ENCODE data around the gene ARVCF.

Gene ARVCF

DNA sequence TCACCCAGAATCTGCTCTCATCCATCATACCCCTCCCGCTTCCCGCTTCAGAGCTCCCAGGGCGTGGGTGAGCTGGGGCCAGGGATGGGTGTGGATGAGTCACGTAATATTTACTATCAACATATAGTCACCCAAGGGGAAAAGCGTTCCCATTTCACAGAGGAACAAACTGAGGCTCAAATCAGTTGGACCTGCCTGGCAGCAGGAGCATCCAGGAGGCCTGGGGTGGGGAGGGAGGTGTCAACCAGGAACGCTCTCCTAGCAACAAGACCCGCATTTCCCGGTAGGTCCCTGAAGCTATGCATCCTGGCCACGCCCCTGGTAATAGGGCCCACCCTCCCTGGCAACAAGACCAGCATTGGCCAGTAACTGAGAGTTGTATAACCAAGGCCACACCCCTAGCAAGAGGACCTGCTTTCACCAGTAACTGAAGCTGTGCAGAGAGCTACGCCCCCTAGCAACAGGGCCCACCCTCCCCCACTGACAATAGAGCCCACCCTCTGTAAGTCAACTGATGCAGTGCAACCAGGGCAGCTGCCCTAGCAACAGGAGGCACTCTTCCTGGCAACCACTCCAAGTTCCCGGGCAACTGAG lies 42.3 kb downstream of the ARVCF start:
- DNase-seq (ENCODE audit: low read depth, low spot score): peak; percentile 78

DNA sequence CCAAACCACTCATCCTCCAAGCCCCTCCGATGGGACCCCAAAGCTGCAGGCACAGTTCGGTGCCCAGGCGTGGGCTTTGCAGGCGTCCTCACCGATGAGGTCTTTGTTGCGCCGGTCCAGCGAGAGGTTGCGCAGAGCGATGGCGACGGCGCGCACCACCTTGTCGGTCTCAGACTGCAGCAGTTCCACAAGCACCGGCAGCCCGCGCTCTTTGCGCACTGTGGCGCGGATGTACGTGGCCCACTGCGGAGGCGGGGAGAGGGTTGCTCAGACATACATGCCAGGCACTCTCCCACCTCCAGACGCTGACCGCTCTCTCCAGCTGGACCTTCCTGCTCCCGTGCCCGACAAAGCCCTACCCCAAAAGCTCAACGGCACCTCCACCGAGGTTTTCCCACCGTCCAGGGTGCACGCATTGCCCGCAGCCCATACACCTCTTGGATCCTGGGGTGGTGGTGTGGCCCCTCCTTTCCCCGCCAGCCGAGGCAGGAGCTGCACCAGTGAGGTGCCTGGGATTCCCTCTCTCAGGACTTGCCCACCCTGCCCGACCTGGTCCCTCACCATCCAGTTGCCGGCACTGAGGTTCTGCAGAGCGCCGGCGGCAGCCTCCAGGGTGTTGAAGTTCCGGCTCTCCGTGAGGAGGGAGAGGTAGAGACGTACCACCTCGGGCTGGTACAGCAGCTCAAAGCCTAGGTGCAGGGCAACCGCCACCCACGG lies 42.9 kb downstream of the ARVCF start:
- DNase-seq (ENCODE audit: low read depth, low spot score): no peak

DNA sequence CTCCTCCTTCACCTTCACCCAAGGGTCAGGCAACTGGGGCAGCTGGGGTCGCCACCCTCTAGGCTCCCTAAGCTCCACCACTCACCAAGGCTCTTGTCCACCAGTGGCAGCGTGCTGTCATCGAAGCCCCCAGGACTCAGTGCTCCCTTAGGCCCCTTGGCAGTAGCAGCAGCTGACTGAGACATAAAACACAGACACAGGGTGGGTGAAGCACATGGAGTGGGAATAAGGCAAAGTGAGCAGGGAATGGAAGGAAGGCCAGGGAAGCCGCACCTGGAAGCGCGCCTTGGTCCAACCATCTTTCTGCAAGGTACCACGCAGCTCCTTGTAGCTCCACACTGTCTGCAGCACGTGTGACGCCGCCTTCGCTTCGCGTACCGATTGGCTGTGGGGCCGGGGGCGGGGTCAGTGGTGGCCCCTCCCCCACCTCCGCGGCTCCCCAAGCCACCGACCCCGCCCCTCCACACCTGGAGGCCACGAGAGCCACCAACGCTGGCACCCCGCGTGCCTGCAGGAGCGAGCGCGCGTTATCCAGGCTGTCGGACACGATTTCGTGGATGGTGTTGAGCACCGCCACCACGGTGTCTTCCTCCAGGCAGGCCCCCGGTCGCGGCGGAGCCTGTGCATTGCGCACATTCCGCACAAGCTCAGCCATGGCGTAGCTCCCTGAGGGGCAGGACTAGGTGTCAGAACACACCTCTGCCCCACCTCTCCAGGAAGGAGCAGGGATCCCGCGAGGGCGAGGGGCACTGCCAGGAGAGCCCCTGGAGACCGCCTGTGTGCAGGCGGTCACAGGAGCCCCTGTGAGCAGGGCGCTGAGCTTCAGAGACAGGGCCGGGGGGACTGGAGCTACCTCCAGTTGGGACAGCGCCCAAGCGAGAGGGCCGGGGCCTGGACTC lies 43.7 kb downstream of the ARVCF start:
- DNase-seq (ENCODE audit: low read depth, low spot score): no peak

- DNase-seq (ENCODE audit: low read depth, low spot score): no peak
These were observed 44.4 kb downstream of the ARVCF start for GRCh38 chr22:19972251-19972650.

GRCh38 chr22:19971276-19972124 lies 45.1 kb downstream of the ARVCF start:
- no peak for DNase-seq (ENCODE audit: low read depth, low spot score)

- peak; percentile 78 for DNase-seq (ENCODE audit: low read depth, low spot score)
These were observed 45.9 kb downstream of the ARVCF start for GRCh38 chr22:19970479-19971275.

GRCh38 chr22:19970031-19970478 lies 46.6 kb downstream of the ARVCF start:
- no peak for DNase-seq (ENCODE audit: low read depth, low spot score)

DNA sequence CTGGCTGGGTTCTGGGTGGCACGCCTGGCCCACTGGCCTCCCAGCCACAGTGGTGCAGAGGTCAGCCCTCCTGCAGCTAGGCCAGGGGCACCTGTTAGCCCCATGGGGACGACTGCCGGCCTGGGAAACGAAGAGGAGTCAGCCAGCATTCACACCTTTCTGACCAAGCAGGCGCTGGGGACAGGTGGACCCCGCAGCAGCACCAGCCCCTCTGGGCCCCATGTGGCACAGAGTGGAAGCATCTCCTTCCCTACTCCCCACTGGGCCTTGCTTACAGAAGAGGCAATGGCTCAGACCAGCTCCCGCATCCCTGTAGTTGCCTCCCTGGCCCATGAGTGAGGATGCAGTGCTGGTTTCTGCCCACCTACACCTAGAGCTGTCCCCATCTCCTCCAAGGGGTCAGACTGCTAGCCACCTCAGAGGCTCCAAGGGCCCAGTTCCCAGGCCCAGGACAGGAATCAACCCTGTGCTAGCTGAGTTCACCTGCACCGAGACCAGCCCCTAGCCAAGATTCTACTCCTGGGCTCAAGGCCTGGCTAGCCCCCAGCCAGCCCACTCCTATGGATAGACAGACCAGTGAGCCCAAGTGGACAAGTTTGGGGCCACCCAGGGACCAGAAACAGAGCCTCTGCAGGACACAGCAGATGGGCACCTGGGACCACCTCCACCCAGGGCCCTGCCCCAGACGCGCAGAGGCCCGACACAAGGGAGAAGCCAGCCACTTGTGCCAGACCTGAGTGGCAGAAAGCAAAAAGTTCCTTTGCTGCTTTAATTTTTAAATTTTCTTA lies 47.3 kb downstream of the ARVCF start:
- DNase-seq (ENCODE audit: low read depth, low spot score): no peak

GRCh38 chr22:19968450-19968891 lies 48.2 kb downstream of the ARVCF start:
- no peak for DNase-seq (ENCODE audit: low read depth, low spot score)

DNA sequence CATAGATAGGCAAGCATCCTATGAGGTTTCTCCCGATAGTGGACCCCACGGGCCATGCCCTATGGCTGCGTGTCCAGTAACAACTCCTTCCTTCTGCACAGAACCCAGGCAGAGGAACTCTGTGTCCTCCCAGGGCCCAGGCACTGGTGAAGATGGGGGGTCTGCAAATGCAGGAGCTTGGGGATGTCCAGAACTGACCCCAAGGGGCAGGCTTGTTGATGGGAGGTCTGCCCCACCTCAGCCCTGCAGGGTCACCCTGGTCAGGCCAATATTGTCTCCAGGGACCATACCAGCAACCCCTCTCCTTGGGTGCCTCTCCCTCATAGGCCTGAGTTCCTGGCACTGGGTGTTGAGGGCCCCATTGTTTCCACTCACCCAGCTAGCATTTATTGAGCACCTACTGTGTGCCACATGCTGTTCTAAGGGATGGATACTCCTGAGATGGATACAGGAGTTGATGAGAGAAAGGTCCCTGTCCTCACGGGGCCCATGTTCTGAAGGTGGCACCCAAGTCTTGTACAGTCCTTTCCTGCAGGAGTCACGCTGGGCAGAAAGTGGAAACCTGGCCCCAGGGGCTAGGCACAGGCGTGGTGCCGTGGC lies 48.7 kb downstream of the ARVCF start:
- DNase-seq (ENCODE audit: low read depth, low spot score): no peak

- DNase-seq (ENCODE audit: low read depth, low spot score): no peak
These were observed 49.5 kb downstream of the ARVCF start for GRCh38 chr22:19966908-19967750.

DNA sequence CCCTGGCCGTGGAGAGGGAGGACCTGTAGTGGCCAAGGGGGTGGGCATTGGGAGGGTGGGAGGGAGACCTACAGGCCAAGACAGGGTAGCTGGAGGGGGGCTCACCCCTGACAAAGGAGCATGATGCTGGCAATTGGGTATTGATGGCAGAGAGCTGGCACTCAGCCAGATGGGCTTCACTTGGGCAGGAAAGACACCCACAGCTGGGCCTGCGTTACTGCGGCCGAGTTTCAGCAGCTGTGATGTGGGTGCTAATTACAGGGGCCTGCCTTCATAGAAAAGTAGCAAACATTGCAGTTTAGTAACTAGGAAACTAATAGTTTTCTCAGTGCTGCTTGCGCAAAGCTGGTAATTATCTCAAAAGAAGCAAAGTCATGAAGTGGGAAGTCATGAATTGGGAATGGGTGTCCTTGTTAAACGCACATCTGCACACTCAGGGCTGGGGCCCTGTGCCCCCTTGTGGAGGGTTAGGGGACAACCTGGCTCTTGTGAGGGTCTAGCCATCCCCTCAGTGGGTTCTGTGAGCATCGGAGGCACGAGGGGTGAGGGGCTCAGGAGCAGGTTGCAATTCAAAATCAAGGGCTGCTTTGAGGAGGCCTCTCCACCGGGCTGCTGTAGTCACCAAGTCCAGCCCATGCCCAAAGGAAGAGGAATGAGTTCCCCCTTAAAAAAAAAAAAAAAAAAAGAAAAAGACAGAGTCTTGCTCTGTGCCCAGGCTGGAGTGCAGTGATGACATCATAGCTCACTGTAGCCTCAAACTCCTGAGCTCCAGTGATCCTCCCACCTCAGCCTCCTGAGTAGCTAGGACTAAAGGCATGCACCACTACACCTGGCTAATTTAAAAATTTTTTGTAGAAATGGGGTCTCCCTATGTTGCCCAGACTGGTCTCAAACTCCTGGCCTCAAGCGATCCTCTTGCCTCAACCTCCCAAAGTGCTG lies 50.6 kb downstream of the ARVCF start:
- DNase-seq (ENCODE audit: low read depth, low spot score): no peak

GRCh38 chr22:19964701-19965386 lies 51.8 kb downstream of the ARVCF start:
- no peak for DNase-seq (ENCODE audit: low read depth, low spot score)

DNA sequence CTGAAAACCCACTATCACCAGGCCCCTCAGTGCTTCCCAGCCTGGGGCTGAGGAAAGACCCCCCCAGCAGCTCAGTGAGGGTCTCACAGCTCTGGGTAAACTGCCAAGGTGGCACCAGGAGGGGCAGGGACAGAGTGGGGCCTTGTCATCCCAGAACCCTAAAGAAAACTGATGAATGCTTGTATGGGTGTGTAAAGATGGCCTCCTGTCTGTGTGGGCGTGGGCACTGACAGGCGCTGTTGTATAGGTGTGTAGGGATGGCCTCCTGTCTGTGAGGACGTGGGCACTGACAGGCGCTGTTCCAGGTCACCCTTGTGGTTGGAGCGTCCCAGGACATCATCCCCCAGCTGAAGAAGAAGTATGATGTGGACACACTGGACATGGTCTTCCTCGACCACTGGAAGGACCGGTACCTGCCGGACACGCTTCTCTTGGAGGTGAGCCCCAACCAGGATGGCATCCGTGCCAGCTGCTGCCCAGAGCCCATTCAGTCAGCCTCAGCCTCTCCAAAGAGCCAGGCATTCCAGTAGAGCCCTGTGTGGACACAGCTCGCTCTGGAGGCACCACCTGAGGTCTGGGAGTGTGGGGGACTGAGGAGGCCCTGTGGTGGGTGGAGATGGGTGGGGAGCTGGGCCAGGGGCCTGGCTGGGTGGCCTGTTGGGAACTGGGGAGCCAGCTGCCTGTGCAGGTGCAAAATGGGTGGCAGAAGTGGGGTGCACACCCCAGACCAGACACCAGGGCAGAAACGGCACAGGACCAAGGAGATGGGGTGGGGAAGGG lies 52.6 kb downstream of the ARVCF start:
- DNase-seq (ENCODE audit: low read depth, low spot score): no peak

GRCh38 chr22:19962909-19963806 lies 53.5 kb downstream of the ARVCF start:
- peak; percentile 53 for DNase-seq (ENCODE audit: low read depth, low spot score)
